PC-3 (cell line): ENCODE results near the gene RABL3. TPM values are rescaled to one million over a fixed set of nuclear protein-coding genes. Genes with fewer than 3 reads are reported as not detected.
A peak's percentile ranks its signal among the peaks of the same experiment; 100 is the strongest.

ENCODE experiments used
- ATAC-seq: fragments of 200-7000 bp; cut with Tn5 transposase; 2 replicates; pipeline ENCODE4 v1.9.1; 2020; ENCODE audit warnings: mild to moderate bottlenecking, moderate library complexity
- BruUV-seq: library from RNA; stranded (reverse); fragments of 400-500 nt; replicated peaks from 2 replicates; lab custom pipeline; 2021; lab: Mats Ljungman, UMichigan
- CTCF ChIA-PET: fragments of 300-600 bp; sonication (Branson Sonifier 250); formaldehyde crosslinking; loops from one replicate; lab custom pipeline; 2022; ENCODE audit warnings: antibody characterized with exemption; lab: Charles Lee
- POLR2A ChIA-PET: fragments of 300-600 bp; sonication (Branson Sonifier 250); formaldehyde crosslinking; loops from one replicate; lab custom pipeline; 2022; ENCODE audit warnings: antibody characterized with exemption; ENCODE audit not compliant: unreplicated experiment; lab: Charles Lee
- DNase-seq: peaks from one replicate; pipeline ENCODE4 v3.0.0-alpha.2; 2015
- H2AFZ ChIP-seq: fragments of 300-600 bp; sonication (generic); 2 replicates; pipeline ENCODE4 v1.6.0; 2016; ENCODE audit warnings: antibody characterized with exemption, low read length
- H3F3A ChIP-seq: fragments of 300-600 bp; sonication (generic); one replicate; pipeline ENCODE4 v1.6.0; 2017; ENCODE audit warnings: antibody characterized with exemption, low read length, control low read depth, mild to moderate bottlenecking; ENCODE audit not compliant: unreplicated experiment
- H3K27ac ChIP-seq: fragments of 300-600 bp; sonication (generic); 2 replicates; pipeline ENCODE4 v1.5.1; 2016; ENCODE audit warnings: mild to moderate bottlenecking, low read length
- H3K27me3 ChIP-seq: fragments of 300-600 bp; sonication (generic); 2 replicates; pipeline ENCODE4 v1.6.1; 2016; ENCODE audit warnings: low read length, mixed read lengths
- H3K36me3 ChIP-seq: fragments of 300-600 bp; sonication (generic); 2 replicates; pipeline ENCODE4 v1.6.1; 2016; ENCODE audit warnings: low read depth, mixed run types, low read length, mixed read lengths
- H3K4me1 ChIP-seq: fragments of 300-600 bp; sonication (generic); 2 replicates; pipeline ENCODE4 v1.5.1; 2016; ENCODE audit warnings: low read length; ENCODE audit not compliant: insufficient read depth
- H3K4me2 ChIP-seq: fragments of 300-600 bp; sonication (generic); 2 replicates; pipeline ENCODE4 v1.6.0; 2016; ENCODE audit warnings: low read length
- H3K4me3 ChIP-seq: fragments of 300-600 bp; sonication (generic); 2 replicates; pipeline ENCODE4 v1.5.1; 2016; ENCODE audit warnings: mild to moderate bottlenecking, low read length, mixed read lengths
- H3K79me2 ChIP-seq: fragments of 300-600 bp; sonication (generic); 2 replicates; pipeline ENCODE4 v1.6.1; 2017; ENCODE audit warnings: low read length, mixed read lengths
- H3K9ac ChIP-seq: fragments of 300-600 bp; sonication (generic); 2 replicates; pipeline ENCODE4 v1.6.0; 2016; ENCODE audit warnings: mild to moderate bottlenecking, low read length
- H3K9me2 ChIP-seq: fragments of 300-600 bp; sonication (generic); replicated peaks from 2 replicates; pipeline ENCODE4 v1.6.1; 2016; ENCODE audit warnings: mixed run types, low read length, mixed read lengths
- H3K9me3 ChIP-seq: fragments of 300-600 bp; sonication (generic); 2 replicates; pipeline ENCODE4 v1.6.1; 2016; ENCODE audit warnings: low read length, mixed read lengths
- H4K20me1 ChIP-seq: fragments of 300-600 bp; sonication (generic); 2 replicates; pipeline ENCODE4 v1.6.1; 2016; ENCODE audit warnings: low read length, mixed read lengths
- CTCF ChIP-seq: fragments of 300-600 bp; sonication (generic); conservative IDR thresholded peaks from 2 replicates; pipeline ENCODE4 v1.5.1; 2017; ENCODE audit warnings: antibody characterized with exemption, low read depth, mild to moderate bottlenecking, low read length
- EZH2 ChIP-seq: fragments of 300-600 bp; sonication (generic); IDR thresholded peaks from one replicate; pipeline ENCODE4 v1.6.1; 2017; ENCODE audit warnings: antibody characterized with exemption, mild to moderate bottlenecking, low read length; ENCODE audit not compliant: unreplicated experiment
- EZH2phosphoT487 ChIP-seq: fragments of 300-600 bp; sonication (generic); IDR thresholded peaks from 2 replicates; pipeline ENCODE4 v1.6.1; 2018; ENCODE audit warnings: mild to moderate bottlenecking, antibody characterized with exemption, low read length, borderline replicate concordance
- intact Hi-C: fragments of 100-400 bp; cut with micrococcal nuclease; formaldehyde crosslinking; loops from 2 replicates; pipeline ENCODE4 v1.9.0; 2023
- total RNA-seq: library from RNA; depleted of rRNA; stranded (reverse); fragments of >200 nt; gene quantifications from 2 replicates; pipeline ENCODE4 v1.2.3, GENCODE V29; 2014

RABL3 gene
- total RNA-seq, 1 experiment from 2014 or later, result 24.3 TPM

GRCh38 chr3:120767106-120767505 is 24.8 kb upstream of the RABL3 start:
- CTCF ChIA-PET, result interaction anchor here (0.6 kb wide), 1 partner anchor 169 kb away, joined by 3 read pairs; no protein-coding TSS in a partner anchor
- BruUV-seq, result no TSS peak

GRCh38 chr3:120766576-120766975 is 24.3 kb upstream of the RABL3 start:
- H3K4me2 ChIP-seq, result no peak overlapping the region
- peaks cover 20% of the 10 kb centered on the region for H3K4me1 ChIP-seq
- TF ChIP-seq CTCF, result no peak
- no peak for TF ChIP-seq EZH2
- TF ChIP-seq EZH2phosphoT487, result no peak
- no peak for ATAC-seq
- intact Hi-C loops, result no loop called here
- CTCF ChIA-PET, result interaction anchor here (0.6 kb wide), 1 partner anchor 168 kb away, joined by 3 read pairs; no protein-coding TSS in a partner anchor
- H4K20me1 ChIP-seq, result 0 out of 2 replicates have a peak, but pooled peaks cover 3% of the 10 kb centered on the region
- H2AFZ ChIP-seq, result no peak overlapping the region
- H3K4me3 ChIP-seq, result no peak overlapping the region
- DNase-seq, result no peak
- no peak overlapping the region for H3K27ac ChIP-seq
- POLR2A ChIA-PET, result no interaction called here
- BruUV-seq, result no TSS peak
- H3K9me2 ChIP-seq, result no peaks in the 10 kb centered on the region
- H3K9ac ChIP-seq, result no peak overlapping the region
- no peaks in the 10 kb centered on the region for H3K9me3 ChIP-seq
- H3K27me3 ChIP-seq, result no peaks in the 10 kb centered on the region
- peaks cover 83% of the 10 kb centered on the region for H3K79me2 ChIP-seq
- H3K36me3 ChIP-seq, result peaks cover 6% of the 10 kb centered on the region; the same call in 1 of the 2 replicates
- H3F3A ChIP-seq, result no peaks in the 10 kb centered on the region

More at GRCh38 chr3:120767106-120767505, 24.8 kb upstream of the RABL3 start:
- H3K4me3 ChIP-seq, result no peak overlapping the region
- no peaks in the 10 kb centered on the region for H3F3A ChIP-seq
- H3K4me1 ChIP-seq, result peaks cover 20% of the 10 kb centered on the region
- POLR2A ChIA-PET, result no interaction called here
- no peaks in the 10 kb centered on the region for H3K9me3 ChIP-seq
- peak overlapping the region; percentile 14 for H3K4me2 ChIP-seq
- H3K36me3 ChIP-seq, result peaks cover 7% of the 10 kb centered on the region; the same call in 1 of the 2 replicates
- DNase-seq (no peak), ATAC-seq (peak; percentile 84)
- H2AFZ ChIP-seq, result no peak overlapping the region
- H3K9ac ChIP-seq, result no peak overlapping the region
- H3K27ac ChIP-seq, result no peak overlapping the region
- no peaks in the 10 kb centered on the region for H3K27me3 ChIP-seq
- H4K20me1 ChIP-seq, result 0 out of 2 replicates have a peak, but pooled peaks cover 3% of the 10 kb centered on the region
- H3K79me2 ChIP-seq, result peaks cover 79% of the 10 kb centered on the region
- no peaks in the 10 kb centered on the region for H3K9me2 ChIP-seq
- TF ChIP-seq EZH2phosphoT487, result no peak
- no peak for TF ChIP-seq EZH2
- no peak for TF ChIP-seq CTCF
- intact Hi-C loops, result loop anchor here (1.0 kb wide), 1 partner anchor 25 kb away; the partner anchor contains the start of genes GTF2E1 and RABL3

- Histone ChIP-seq H3K4me1 (peaks cover 20% of the 10 kb centered on the region), H2AFZ (no peak overlapping the region), H3K9ac (no peak overlapping the region), H3K4me3 (no peak overlapping the region), H3K27ac (no peak overlapping the region), H3F3A (no peaks in the 10 kb centered on the region), H3K79me2 (peaks cover 83% of the 10 kb centered on the region), H3K36me3 (peaks cover 3% of the 10 kb centered on the region; the same call in 1 of the 2 replicates), H3K4me2 (no peak overlapping the region), H3K9me2 (no peaks in the 10 kb centered on the region), H3K9me3 (no peaks in the 10 kb centered on the region), H4K20me1 (0 out of 2 replicates have a peak, but pooled peaks cover 3% of the 10 kb centered on the region), H3K27me3 (no peaks in the 10 kb centered on the region)
- DNase-seq (no peak), ATAC-seq (no peak)
- TF ChIP-seq EZH2phosphoT487, result no peak
- no peak for TF ChIP-seq CTCF
- TF ChIP-seq EZH2, result no peak
- BruUV-seq, result no TSS peak
- intact Hi-C loops, result no loop called here
- CTCF ChIA-PET, result no interaction called here
- POLR2A ChIA-PET, result interaction anchor here (0.6 kb wide), 1 partner anchor 618 kb away, joined by 4 read pairs; no protein-coding TSS in a partner anchor
Measured at GRCh38 chr3:120765830-120766493, 23.6 kb upstream of the RABL3 start.
